ENCODE data around the gene RTN4RL1. TPM values are rescaled to one million over a fixed set of nuclear protein-coding genes. Genes with fewer than 3 reads are reported as not detected.

Gene RTN4RL1
- total RNA-seq, 1 donor from 2014 or later = 3.7 TPM

- Histone ChIP-seq H3K27me3 (peaks cover 6% of the 10 kb centered on the region), H3K4me3 (peak overlapping the region; percentile 66 to 70), H3K4me1 (peaks cover 57% of the 10 kb centered on the region), H3K27ac (peak overlapping the region; percentile 95), H3K36me3 (peaks cover 0 to 3% of the 10 kb centered on the region in 2 donors), H3K9me3 (no peaks in the 10 kb centered on the region)
- intact Hi-C loops (cut with DNase I) = loop anchor here (2.0 to 10.0 kb wide), 2 partner anchors 191 to 341 kb away; no protein-coding TSS in a partner anchor
- TF ChIP-seq POLR2A (IDR thresholded peaks at IDR 0.05) = no peak
- TF ChIP-seq POLR2AphosphoS5 (IDR thresholded peaks at IDR 0.05; ENCODE audit: insufficient read depth in 1 of 2, low read depth in 1 of 2) = peak in 1 of 2 donors; percentile 73
- peak; percentile 57 to 61 (median 58) for TF ChIP-seq CTCF (IDR thresholded peaks at IDR 0.05)
- no peak for DNase-seq (ENCODE audit: extremely low spot score in 2 of 2)
These were observed 28.5 kb upstream of the RTN4RL1 start for GRCh38 chr17:2053380-2054261.

GRCh38 chr17:2051933-2052559, 26.9 kb upstream of the RTN4RL1 start:
- Histone ChIP-seq H3K27me3 (peaks cover 6% of the 10 kb centered on the region), H3K9me3 (no peaks in the 10 kb centered on the region), H3K4me3 (no peak overlapping the region), H3K36me3 (no peaks in the 10 kb centered on the region), H3K27ac (no peak overlapping the region), H3K4me1 (peaks cover 58% of the 10 kb centered on the region)
- intact Hi-C loops (cut with DNase I) = loop anchor here (10.0 kb wide), 1 partner anchor 343 kb away; no protein-coding TSS in a partner anchor
- TF ChIP-seq POLR2A (IDR thresholded peaks at IDR 0.05) (no peak), POLR2AphosphoS5 (IDR thresholded peaks at IDR 0.05; ENCODE audit: insufficient read depth in 1 of 2, low read depth in 1 of 2) (no peak), CTCF (IDR thresholded peaks at IDR 0.05) (no peak)
- DNase-seq (ENCODE audit: extremely low spot score in 2 of 2) = no peak

- no peak for TF ChIP-seq POLR2A (IDR thresholded peaks at IDR 0.05)
- TF ChIP-seq CTCF (IDR thresholded peaks at IDR 0.05) = no peak
- TF ChIP-seq POLR2AphosphoS5 (IDR thresholded peaks at IDR 0.05; ENCODE audit: insufficient read depth in 1 of 2, low read depth in 1 of 2) = no peak
- Histone ChIP-seq H3K4me1 (peaks cover 53% of the 10 kb centered on the region), H3K9me3 (no peaks in the 10 kb centered on the region), H3K27ac (peak overlapping the region; percentile 24), H3K4me3 (peak overlapping the region; percentile 57 to 95), H3K36me3 (no peaks in the 10 kb centered on the region), H3K27me3 (peaks cover 6% of the 10 kb centered on the region)
- DNase-seq (ENCODE audit: extremely low spot score in 2 of 2) = no peak
- intact Hi-C loops (cut with DNase I) = loop anchor here (10.0 kb wide), 1 partner anchor 344 kb away; no protein-coding TSS in a partner anchor
These were observed 26.2 kb upstream of the RTN4RL1 start for GRCh38 chr17:2051061-2051932.

- Histone ChIP-seq H3K4me1 (peaks cover 52% of the 10 kb centered on the region), H3K4me3 (peak overlapping the region; percentile 57 to 95), H3K9me3 (no peaks in the 10 kb centered on the region), H3K27me3 (peaks cover 6% of the 10 kb centered on the region), H3K36me3 (no peaks in the 10 kb centered on the region), H3K27ac (peak overlapping the region; percentile 24)
- intact Hi-C loops (cut with DNase I) = loop anchor here (10.0 kb wide), 1 partner anchor 344 kb away; no protein-coding TSS in a partner anchor
- TF ChIP-seq POLR2A (IDR thresholded peaks at IDR 0.05) = no peak
- no peak for TF ChIP-seq POLR2AphosphoS5 (IDR thresholded peaks at IDR 0.05; ENCODE audit: insufficient read depth in 1 of 2, low read depth in 1 of 2)
- no peak for TF ChIP-seq CTCF (IDR thresholded peaks at IDR 0.05)
- no peak for DNase-seq (ENCODE audit: extremely low spot score in 2 of 2)
These were observed 25.3 kb upstream of the RTN4RL1 start for GRCh38 chr17:2050300-2051060.

Data from vagina (tissue), 2 donors.